Neural progenitor cell (in vitro differentiated cells): ENCODE measurements around the gene PEX12. TPM values are rescaled to one million over a fixed set of nuclear protein-coding genes. Genes with fewer than 3 reads are reported as not detected.

ENCODE experiments used
- DNase-seq: peaks from one replicate; pipeline ENCODE4 v3.0.0-alpha.2; 2016; ENCODE audit warnings: low spot score
- H2AFZ ChIP-seq: fragments of 200-600 bp; sonication (generic); replicated peaks from 2 replicates; pipeline ENCODE4 v1.6.1; 2016; ENCODE audit warnings: antibody characterized with exemption
- H3F3A ChIP-seq: fragments of 200-600 bp; sonication (generic); 2 replicates; pipeline ENCODE4 v1.6.1; 2016; ENCODE audit warnings: antibody characterized with exemption, low read depth
- H3K27ac ChIP-seq: fragments of 200-600 bp; sonication (generic); 2 replicates; pipeline ENCODE4 v1.5.1; 2016; ENCODE audit warnings: mild to moderate bottlenecking
- H3K27me3 ChIP-seq: fragments of 200-600 bp; sonication (generic); 2 replicates; pipeline ENCODE4 v1.6.1; 2016; ENCODE audit warnings: mild to moderate bottlenecking, moderate library complexity
- H3K36me3 ChIP-seq: fragments of 200-600 bp; sonication (generic); 2 replicates; pipeline ENCODE4 v1.5.1; 2016
- H3K4me1 ChIP-seq: fragments of 200-600 bp; sonication (generic); 2 replicates; pipeline ENCODE4 v1.6.1; 2016; ENCODE audit warnings: mixed run types
- H3K4me2 ChIP-seq: fragments of 200-600 bp; sonication (generic); 2 replicates; pipeline ENCODE4 v1.6.1; 2016
- H3K4me3 ChIP-seq: fragments of 200-600 bp; sonication (generic); 2 replicates; pipeline ENCODE4 v1.5.1; 2016
- H3K79me2 ChIP-seq: fragments of 200-600 bp; sonication (generic); 2 replicates; pipeline ENCODE4 v1.6.1; 2016; ENCODE audit warnings: low read depth
- H3K9ac ChIP-seq: fragments of 200-600 bp; sonication (generic); 2 replicates; pipeline ENCODE4 v1.6.1; 2016
- H3K9me3 ChIP-seq: fragments of 200-600 bp; sonication (generic); 2 replicates; pipeline ENCODE4 v1.5.1; 2016; ENCODE audit warnings: low read depth
- H4K20me1 ChIP-seq: fragments of 200-600 bp; sonication (generic); 2 replicates; pipeline ENCODE4 v1.6.1; 2016; ENCODE audit warnings: low read depth
- H3K27ac Mint-ChIP-seq: 3 replicates; pipeline ENCODE4 v1.8.0; 2021; ENCODE audit warnings: mixed read lengths
- H3K27me3 Mint-ChIP-seq: 2 replicates; pipeline ENCODE4 v1.8.0; 2022; ENCODE audit warnings: low read depth, mild to moderate bottlenecking, inconsistent platforms, moderate library complexity, mixed read lengths; ENCODE audit not compliant: insufficient read depth
- H3K36me3 Mint-ChIP-seq: 3 replicates; pipeline ENCODE4 v1.8.0; 2021; ENCODE audit warnings: mixed read lengths
- H3K4me1 Mint-ChIP-seq: 3 replicates; pipeline ENCODE4 v1.8.0; 2021; ENCODE audit warnings: mixed read lengths
- H3K4me3 Mint-ChIP-seq: 3 replicates; pipeline ENCODE4 v1.8.0; 2021; ENCODE audit warnings: mild to moderate bottlenecking, moderate library complexity, mixed read lengths
- H3K9me3 Mint-ChIP-seq: 3 replicates; pipeline ENCODE4 v1.8.0; 2020; ENCODE audit warnings: mixed read lengths
- CTCF ChIP-seq: fragments of 200-600 bp; sonication (generic); IDR thresholded peaks from 2 replicates; pipeline ENCODE4 v1.5.1; 2017; ENCODE audit warnings: antibody characterized with exemption, mild to moderate bottlenecking
- EZH2 ChIP-seq: fragments of 200-600 bp; sonication (generic); IDR thresholded peaks from 2 replicates; pipeline ENCODE4 v1.6.1; 2017; ENCODE audit warnings: antibody characterized with exemption, mild to moderate bottlenecking, moderate library complexity
- EZH2phosphoT487 ChIP-seq: fragments of 200-600 bp; sonication (generic); IDR thresholded peaks from 2 replicates; pipeline ENCODE4 v1.6.1; 2017; ENCODE audit warnings: antibody characterized with exemption
- total RNA-seq: library from RNA; depleted of rRNA; stranded (reverse); fragments of >200 nt; gene quantifications from 2 replicates; pipeline ENCODE4 v1.2.3, GENCODE V29; 2015; ENCODE audit warnings: low replicate concordance

PEX12 gene
- total RNA-seq, 1 donor from 2014 or later = 7.0 TPM

GRCh38 chr17:35554668-35555067 is 23.7 kb downstream of the PEX12 start:
- H3K27ac ChIP-seq = no peak overlapping the region
- H3F3A ChIP-seq = no peaks in the 10 kb centered on the region
- TF ChIP-seq EZH2phosphoT487 (no peak), EZH2 (no peak), CTCF (no peak)
- peaks cover 31% of the 10 kb centered on the region for H3K27me3 ChIP-seq
- no peak overlapping the region for H3K9ac ChIP-seq
- H4K20me1 ChIP-seq = no peaks in the 10 kb centered on the region
- Mint-ChIP-seq H3K4me1 (peaks cover 3% of the 10 kb centered on the region), H3K36me3 (no peaks in the 10 kb centered on the region), H3K4me3 (no peak overlapping the region), H3K9me3 (no peaks in the 10 kb centered on the region), H3K27me3 (peaks cover 4% of the 10 kb centered on the region), H3K27ac (no peak overlapping the region)
- no peak overlapping the region for H3K4me3 ChIP-seq
- DNase-seq = no peak
- no peaks in the 10 kb centered on the region for H3K36me3 ChIP-seq
- H2AFZ ChIP-seq = no peak overlapping the region
- no peak overlapping the region for H3K4me2 ChIP-seq
- H3K4me1 ChIP-seq = no peaks in the 10 kb centered on the region
- H3K79me2 ChIP-seq = no peaks in the 10 kb centered on the region
- no peaks in the 10 kb centered on the region for H3K9me3 ChIP-seq

- Histone ChIP-seq H3K36me3 (no peaks in the 10 kb centered on the region), H3K9ac (no peak overlapping the region), H3K4me3 (no peak overlapping the region), H2AFZ (no peak overlapping the region), H3K27me3 (peaks cover 31% of the 10 kb centered on the region), H3K4me2 (no peak overlapping the region), H3K27ac (no peak overlapping the region), H4K20me1 (no peaks in the 10 kb centered on the region), H3K9me3 (no peaks in the 10 kb centered on the region), H3K4me1 (no peaks in the 10 kb centered on the region), H3F3A (no peaks in the 10 kb centered on the region), H3K79me2 (no peaks in the 10 kb centered on the region)
- Mint-ChIP-seq H3K27me3 (peaks cover 4% of the 10 kb centered on the region), H3K9me3 (no peaks in the 10 kb centered on the region), H3K4me1 (peaks cover 3% of the 10 kb centered on the region), H3K4me3 (no peak overlapping the region), H3K36me3 (no peaks in the 10 kb centered on the region), H3K27ac (no peak overlapping the region)
- DNase-seq = no peak
- no peak for TF ChIP-seq EZH2phosphoT487
- no peak for TF ChIP-seq EZH2
- no peak for TF ChIP-seq CTCF
Observed at GRCh38 chr17:35553310-35553709, 25.1 kb downstream of the PEX12 start.

- Histone ChIP-seq H3K79me2 (no peaks in the 10 kb centered on the region), H3K4me3 (no peak overlapping the region), H3K36me3 (no peaks in the 10 kb centered on the region), H3K4me2 (no peak overlapping the region), H3F3A (no peaks in the 10 kb centered on the region), H4K20me1 (no peaks in the 10 kb centered on the region), H3K27ac (no peak overlapping the region), H3K4me1 (no peaks in the 10 kb centered on the region), H3K9ac (no peak overlapping the region), H2AFZ (no peak overlapping the region), H3K27me3 (peaks cover 54% of the 10 kb centered on the region), H3K9me3 (no peaks in the 10 kb centered on the region)
- Mint-ChIP-seq H3K9me3 (no peaks in the 10 kb centered on the region), H3K36me3 (no peaks in the 10 kb centered on the region), H3K27ac (no peak overlapping the region), H3K27me3 (peaks cover 9% of the 10 kb centered on the region), H3K4me1 (no peaks in the 10 kb centered on the region), H3K4me3 (no peak overlapping the region)
- DNase-seq = no peak
- TF ChIP-seq EZH2phosphoT487 (no peak), EZH2 (no peak), CTCF (no peak)
Observed at GRCh38 chr17:35548978-35549377, 29.4 kb downstream of the PEX12 start.
